Endodermal cell (in vitro differentiated cells): ENCODE data around the gene WDR47. TPM values are rescaled to one million over a fixed set of nuclear protein-coding genes. Genes with fewer than 3 reads are reported as not detected.
"Not testable (repeated sequence)": the region's sequence is repeated elsewhere in the genome, so short reads cannot be mapped to it uniquely, and the experiment has no call there.

Experiments
- DNase-seq: peaks from one replicate; pipeline ENCODE4 v3.0.0-alpha.2; 2017
- H3K27ac ChIP-seq: 2 replicates; pipeline ENCODE4 v1.5.1; 2013; ENCODE audit warnings: mild to moderate bottlenecking, low read depth, low read length, moderate library complexity
- H3K27me3 ChIP-seq: 2 replicates; pipeline ENCODE4 v1.6.1; 2013; ENCODE audit warnings: mild to moderate bottlenecking, low read length, moderate library complexity; ENCODE audit not compliant: insufficient read depth, control insufficient read depth, poor library complexity, severe bottlenecking
- H3K36me3 ChIP-seq: 2 replicates; pipeline ENCODE4 v1.7.0; 2013; ENCODE audit warnings: mild to moderate bottlenecking, low read length, moderate library complexity; ENCODE audit not compliant: control insufficient read depth, insufficient read depth
- H3K4me1 ChIP-seq: one replicate; pipeline ENCODE4 v1.7.0; 2013; ENCODE audit warnings: low read length; ENCODE audit not compliant: control insufficient read depth, insufficient read depth
- H3K4me3 ChIP-seq: 2 replicates; pipeline ENCODE4 v1.5.1; 2013; ENCODE audit warnings: mild to moderate bottlenecking, low read length, moderate library complexity
- H3K9ac ChIP-seq: 2 replicates; pipeline ENCODE4 v1.6.1; 2013; ENCODE audit warnings: mild to moderate bottlenecking, low read length, moderate library complexity; ENCODE audit not compliant: poor library complexity, severe bottlenecking; ENCODE audit errors: extremely low read depth
- H3K9me3 ChIP-seq: 2 replicates; pipeline ENCODE4 v1.6.1; 2013; ENCODE audit warnings: mild to moderate bottlenecking, low read length, moderate library complexity; ENCODE audit not compliant: control insufficient read depth
- H3K27ac Mint-ChIP-seq: 2 replicates; pipeline ENCODE4 v1.8.0; 2020; ENCODE audit warnings: mixed read lengths
- H3K27me3 Mint-ChIP-seq: 2 replicates; pipeline ENCODE4 v1.8.0; 2021; ENCODE audit warnings: mild to moderate bottlenecking, mixed read lengths; ENCODE audit not compliant: insufficient read depth
- H3K36me3 Mint-ChIP-seq: 2 replicates; pipeline ENCODE4 v1.8.0; 2020; ENCODE audit warnings: low read depth, mixed read lengths
- H3K4me1 Mint-ChIP-seq: 2 replicates; pipeline ENCODE4 v1.8.0; 2020; ENCODE audit warnings: mixed read lengths
- H3K4me3 Mint-ChIP-seq: 2 replicates; pipeline ENCODE4 v1.8.0; 2020; ENCODE audit warnings: mild to moderate bottlenecking, moderate library complexity, mixed read lengths
- H3K9me3 Mint-ChIP-seq: 2 replicates; pipeline ENCODE4 v1.8.0; 2020; ENCODE audit warnings: mild to moderate bottlenecking, mixed read lengths
- CTCF ChIP-seq: fragments of 200-600 bp; sonication (generic); conservative IDR thresholded peaks from 2 replicates; pipeline ENCODE4 v1.5.0; 2021; ENCODE audit warnings: antibody characterized with exemption, mild to moderate bottlenecking
- WGBS, 2 experiments: methylation state at CpG; one replicate each; pipeline versions ENCODE4 v1.1.5 to v1.1.7; 2013; ENCODE audit warnings: missing lambda C conversion rate in 2 of 2, mixed read lengths in 1 of 2; ENCODE audit not compliant: insufficient coverage in 1 of 2, insufficient read length in 1 of 2; 5-methylcytosine and 5-hydroxymethylcytosine counted together
- total RNA-seq, 2 donors: library from RNA; stranded (reverse); fragmentation: NEBNext Ultra II Directional in 1 of 2; extraction: Animal tissue kit (Norgen Biotek cat#: 25700) in 1 of 2; gene quantifications; 2 replicates in 1 of 2; 3 replicates in 1 of 2; pipeline ENCODE4 v1.2.1, GENCODE V29; 2021

The WDR47 gene
- total RNA-seq, 2 donors from 2014 or later, result 7.5 to 9.2 TPM

GRCh38 chr1:108933944-108934343 lies 108.0 kb downstream of the WDR47 start:
- Histone ChIP-seq H3K9me3 (no peaks in the 10 kb centered on the region), H3K27ac (no peak overlapping the region), H3K9ac (no peak overlapping the region), H3K27me3 (no peaks in the 10 kb centered on the region), H3K36me3 (peaks cover 92% of the 10 kb centered on the region), H3K4me3 (no peak overlapping the region), H3K4me1 (no peaks in the 10 kb centered on the region)
- Mint-ChIP-seq H3K27me3 (no peaks in the 10 kb centered on the region), H3K36me3 (peaks cover 71% of the 10 kb centered on the region), H3K9me3 (no peaks in the 10 kb centered on the region), H3K4me1 (no peaks in the 10 kb centered on the region), H3K27ac (no peak overlapping the region), H3K4me3 (no peak overlapping the region)
- WGBS, 2 experiments, result 96 to 100% methylated on average over 3 to 5 of the region's 5 CpGs
- DNase-seq, result no peak
- no peak for TF ChIP-seq CTCF

- not testable (repeated sequence) for H3K9me3 Mint-ChIP-seq, H3K4me1 ChIP-seq, H3K27me3 Mint-ChIP-seq, H3K27me3 ChIP-seq, H3K27ac ChIP-seq, H3K4me3 Mint-ChIP-seq, H3K9me3 ChIP-seq, H3K27ac Mint-ChIP-seq, H3K4me3 ChIP-seq, DNase-seq, H3K4me1 Mint-ChIP-seq, H3K9ac ChIP-seq
- peaks cover 94% of the 10 kb centered on the region for H3K36me3 ChIP-seq
- H3K36me3 Mint-ChIP-seq, result peaks cover 36% of the 10 kb centered on the region
- 89% methylated on average over 1 of the region's 1 CpG; no CpG with 5 or more reads in 1 of the 2 experiments for WGBS, 2 experiments
Measured at GRCh38 chr1:108927565-108927964, 114.3 kb downstream of the WDR47 start.

DNA sequence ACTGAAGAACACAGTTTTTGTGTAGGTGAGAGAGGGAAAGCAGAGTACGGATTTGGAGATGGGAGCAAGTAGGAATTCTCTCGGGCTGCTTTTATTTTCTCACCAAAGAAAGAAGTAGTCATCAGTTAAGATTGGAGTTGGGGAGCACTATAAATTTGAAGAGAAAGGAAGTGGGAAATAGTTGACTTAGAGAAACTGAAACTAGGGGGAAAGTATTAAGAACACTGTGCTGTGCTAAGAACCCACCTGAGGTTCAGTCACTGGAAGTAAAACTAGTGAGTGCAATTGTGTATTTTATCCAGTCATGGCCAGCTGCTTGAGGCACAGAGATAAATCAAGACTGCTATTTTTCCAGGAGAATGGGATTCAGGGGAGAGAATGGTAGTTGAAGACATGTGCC lies 116.0 kb downstream of the WDR47 start:
- Mint-ChIP-seq H3K9me3 (no peaks in the 10 kb centered on the region), H3K36me3 (peaks cover 39% of the 10 kb centered on the region), H3K27ac (no peak overlapping the region), H3K27me3 (no peaks in the 10 kb centered on the region), H3K4me1 (no peaks in the 10 kb centered on the region), H3K4me3 (no peak overlapping the region)
- Histone ChIP-seq H3K27me3 (no peaks in the 10 kb centered on the region), H3K36me3 (peaks cover 93% of the 10 kb centered on the region), H3K27ac (no peak overlapping the region), H3K9me3 (no peaks in the 10 kb centered on the region), H3K4me1 (no peaks in the 10 kb centered on the region), H3K4me3 (no peak overlapping the region), H3K9ac (no peak overlapping the region)
- no peak for DNase-seq
- TF ChIP-seq CTCF, result no peak
- WGBS, 2 experiments, result 95 to 100% methylated on average over 2 of the region's 2 CpGs

Other genes starting within 250 kb of the WDR47 start
- 1 to 10 TPM in 1 of 2 donors, under 1 TPM in 1; 0.20 to 2.0 TPM for gene AKNAD1, start 185.0 kb downstream of the WDR47 start, total RNA-seq
- gene GPSM2, start 165.1 kb downstream of the WDR47 start, total RNA-seq, result 10 to 100 TPM; 39.0 to 60.1 TPM
- 10 to 100 TPM; 19.4 to 25.3 TPM for gene CLCC1, start 78.6 kb downstream of the WDR47 start, total RNA-seq
- 10 to 100 TPM; 39.2 to 48.6 TPM for gene TAF13, start 33.9 kb upstream of the WDR47 start, total RNA-seq
- 10 to 100 TPM; 14.6 to 23.0 TPM for gene TMEM167B, start 48.7 kb upstream of the WDR47 start, total RNA-seq
- under 1 TPM; 0.48 to 0.89 TPM for gene ELAPOR1, start 72.0 kb upstream of the WDR47 start, total RNA-seq
- gene SARS1, start 171.8 kb upstream of the WDR47 start, total RNA-seq, result 100 to 1,000 TPM; 100 to 101 TPM
- gene CELSR2, start 207.4 kb upstream of the WDR47 start, total RNA-seq, result 10 to 100 TPM; 16.1 to 20.2 TPM
- gene PSRC1, start 241.0 kb upstream of the WDR47 start, total RNA-seq, result 10 to 100 TPM; 38.5 to 72.7 TPM